ENCODE results near the gene NSUN7. TPM values are rescaled to one million over a fixed set of nuclear protein-coding genes. Genes with fewer than 3 reads are reported as not detected.

The NSUN7 gene
- total RNA-seq, 1 donor from 2014 or later = 5.0 TPM

DNA sequence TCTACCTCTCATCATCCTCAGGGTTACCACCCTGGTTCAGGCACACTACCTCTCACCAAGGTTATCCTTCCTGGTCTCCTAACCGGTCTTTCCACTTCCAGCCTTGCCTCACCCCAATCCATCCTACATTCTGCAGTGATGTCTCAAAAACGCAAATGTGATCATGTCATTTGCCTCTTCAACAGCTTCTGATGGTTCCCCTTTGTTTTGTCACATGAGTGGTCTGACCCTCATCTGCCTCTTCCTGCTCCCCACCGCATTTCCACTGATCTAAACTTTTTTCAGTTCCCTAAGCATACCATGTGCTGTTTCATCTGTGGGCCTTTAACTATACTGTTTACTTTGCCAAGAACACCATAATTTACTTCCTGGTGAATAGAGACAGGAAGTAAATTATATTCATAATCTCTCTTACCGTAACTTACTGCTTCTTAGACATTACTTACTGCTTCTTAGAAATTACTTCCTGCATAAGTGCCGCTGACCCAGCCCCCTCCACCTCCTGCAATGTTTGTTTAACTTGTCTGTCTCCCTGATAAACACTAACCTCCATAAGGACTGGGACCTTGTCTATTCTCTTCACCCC is 27.1 kb upstream of the NSUN7 start:
- TF ChIP-seq, protein P1, sequence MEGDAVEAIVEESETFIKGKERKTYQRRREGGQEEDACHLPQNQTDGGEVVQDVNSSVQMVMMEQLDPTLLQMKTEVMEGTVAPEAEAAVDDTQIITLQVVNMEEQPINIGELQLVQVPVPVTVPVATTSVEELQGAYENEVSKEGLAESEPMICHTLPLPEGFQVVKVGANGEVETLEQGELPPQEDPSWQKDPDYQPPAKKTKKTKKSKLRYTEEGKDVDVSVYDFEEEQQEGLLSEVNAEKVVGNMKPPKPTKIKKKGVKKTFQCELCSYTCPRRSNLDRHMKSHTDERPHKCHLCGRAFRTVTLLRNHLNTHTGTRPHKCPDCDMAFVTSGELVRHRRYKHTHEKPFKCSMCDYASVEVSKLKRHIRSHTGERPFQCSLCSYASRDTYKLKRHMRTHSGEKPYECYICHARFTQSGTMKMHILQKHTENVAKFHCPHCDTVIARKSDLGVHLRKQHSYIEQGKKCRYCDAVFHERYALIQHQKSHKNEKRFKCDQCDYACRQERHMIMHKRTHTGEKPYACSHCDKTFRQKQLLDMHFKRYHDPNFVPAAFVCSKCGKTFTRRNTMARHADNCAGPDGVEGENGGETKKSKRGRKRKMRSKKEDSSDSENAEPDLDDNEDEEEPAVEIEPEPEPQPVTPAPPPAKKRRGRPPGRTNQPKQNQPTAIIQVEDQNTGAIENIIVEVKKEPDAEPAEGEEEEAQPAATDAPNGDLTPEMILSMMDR (IDR thresholded peaks at IDR 0.05) = no peak
- Histone ChIP-seq H3K36me3 (no peaks in the 10 kb centered on the region), H3K27ac (peak overlapping the region in 1 of 2 donors; percentile 15), H3K27me3 (no peaks in the 10 kb centered on the region), H3K4me3 (no peak overlapping the region), H3K9me3 (no peaks in the 10 kb centered on the region), H3K4me1 (no peaks in the 10 kb centered on the region)
- no peak for DNase-seq (ENCODE audit: low spot score in 2 of 2)
- intact Hi-C loops (cut with DNase I) = no loop called here

DNA sequence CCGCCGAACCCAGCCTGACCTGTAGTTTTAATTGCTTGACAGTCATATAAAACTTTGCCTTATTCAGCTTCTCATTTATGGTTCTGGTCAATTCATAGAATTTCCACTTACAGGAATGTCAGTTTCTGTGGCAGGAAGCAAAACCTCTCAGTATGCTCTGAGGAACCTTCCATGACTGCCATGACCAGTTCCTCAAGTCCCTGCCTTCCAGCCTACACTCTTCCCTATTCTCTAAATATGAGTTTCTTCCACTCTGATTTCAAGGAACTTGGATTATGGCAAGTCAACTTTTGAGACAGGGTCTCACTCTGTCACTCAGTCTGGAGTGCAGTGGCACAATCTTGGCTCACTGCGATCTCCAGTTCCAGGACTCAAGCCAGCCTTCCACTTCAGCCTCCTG is 26.0 kb upstream of the NSUN7 start:
- H3K27ac ChIP-seq = no peak overlapping the region
- intact Hi-C loops (cut with DNase I) = no loop called here
- no peak overlapping the region for H3K4me3 ChIP-seq
- no peaks in the 10 kb centered on the region for H3K9me3 ChIP-seq
- no peaks in the 10 kb centered on the region for H3K27me3 ChIP-seq
- H3K36me3 ChIP-seq = no peaks in the 10 kb centered on the region
- no peak for DNase-seq (ENCODE audit: low spot score in 2 of 2)
- H3K4me1 ChIP-seq = no peaks in the 10 kb centered on the region
- TF ChIP-seq, protein P1 (IDR thresholded peaks at IDR 0.05) = no peak

DNA sequence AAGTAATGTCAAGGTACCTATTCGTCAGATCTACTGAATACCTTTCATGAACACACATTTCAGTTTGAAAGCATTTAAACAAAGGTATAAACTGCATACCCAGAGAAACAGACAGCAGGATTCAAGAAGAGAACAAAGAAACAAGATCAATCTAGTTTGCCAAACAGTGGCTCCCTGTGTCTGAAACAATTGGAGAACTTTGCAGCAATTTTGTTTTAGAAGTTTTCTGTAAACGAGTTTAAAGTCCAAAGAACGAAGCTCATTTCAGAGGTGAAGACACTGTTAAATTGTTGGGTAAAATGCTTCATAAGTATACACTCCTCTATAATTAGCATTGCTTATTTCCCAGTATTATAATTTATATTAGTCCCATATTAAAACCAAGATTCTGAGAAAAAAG is 21.4 kb upstream of the NSUN7 start:
- TF ChIP-seq, protein P1 (IDR thresholded peaks at IDR 0.05) = no peak

DNA sequence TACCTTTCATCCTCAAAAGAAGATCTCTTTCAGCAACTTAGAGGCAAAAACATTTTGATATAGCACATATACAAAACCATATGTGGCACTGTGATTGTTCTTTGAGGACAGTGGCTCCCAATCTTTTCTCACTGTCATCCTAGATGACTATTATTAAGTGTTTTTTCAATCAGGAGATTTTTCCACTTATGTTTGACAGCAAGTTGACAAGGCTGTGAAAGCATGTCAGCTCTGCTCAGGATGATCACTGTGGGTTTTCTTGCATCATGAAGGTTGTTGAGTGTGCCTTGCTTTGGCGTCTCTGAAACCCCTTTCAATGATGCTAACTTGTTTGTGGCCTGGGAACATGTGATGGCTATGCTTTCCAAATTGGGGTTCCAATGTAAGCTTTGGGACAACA is 20.2 kb upstream of the NSUN7 start:
- Histone ChIP-seq H3K36me3 (no peaks in the 10 kb centered on the region), H3K4me3 (no peak overlapping the region), H3K9me3 (no peaks in the 10 kb centered on the region), H3K27me3 (no peaks in the 10 kb centered on the region), H3K4me1 (no peaks in the 10 kb centered on the region), H3K27ac (no peak overlapping the region)
- TF ChIP-seq, protein P1 (IDR thresholded peaks at IDR 0.05) = no peak
- intact Hi-C loops (cut with DNase I) = no loop called here
- DNase-seq (ENCODE audit: low spot score in 2 of 2) = no peak

More for the DNA sequence above, 21.4 kb upstream of the NSUN7 start:
- intact Hi-C loops (cut with DNase I) = no loop called here
- DNase-seq (ENCODE audit: low spot score in 2 of 2) = no peak
- Histone ChIP-seq H3K27me3 (no peaks in the 10 kb centered on the region), H3K9me3 (no peaks in the 10 kb centered on the region), H3K4me1 (no peaks in the 10 kb centered on the region), H3K4me3 (no peak overlapping the region), H3K36me3 (no peaks in the 10 kb centered on the region), H3K27ac (no peak overlapping the region)

DNA sequence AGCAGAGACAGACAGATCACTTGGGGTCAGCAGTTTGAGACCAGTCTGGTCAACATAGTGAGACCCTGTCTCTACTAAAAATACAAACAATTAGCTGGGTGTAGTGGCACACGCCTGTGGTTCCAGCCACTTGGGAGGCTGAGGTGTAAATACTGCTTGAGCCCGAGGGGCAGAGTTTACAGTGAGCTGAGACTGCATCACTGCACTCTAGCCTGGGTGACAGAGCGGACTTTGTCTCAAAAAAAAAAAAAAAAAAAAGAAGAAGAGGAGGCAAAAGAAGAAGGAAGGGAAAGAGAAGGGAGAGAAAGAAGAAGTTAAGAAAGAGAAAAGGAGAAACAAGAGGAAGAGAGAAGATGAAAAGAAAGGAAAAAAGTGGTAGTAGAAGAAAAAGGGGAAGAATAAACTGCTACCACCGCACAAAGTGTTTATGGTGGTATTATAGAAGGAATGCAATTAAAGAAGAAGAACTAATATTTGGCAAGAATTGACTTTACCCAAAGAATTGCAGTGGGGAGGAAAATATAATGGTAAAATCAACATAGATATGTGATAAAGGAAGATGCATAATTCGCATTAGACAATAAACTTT is 19.6 kb upstream of the NSUN7 start:
- no peaks in the 10 kb centered on the region for H3K27me3 ChIP-seq
- TF ChIP-seq, protein P1 (IDR thresholded peaks at IDR 0.05) = no peak
- no peaks in the 10 kb centered on the region for H3K36me3 ChIP-seq
- H3K4me1 ChIP-seq = no peaks in the 10 kb centered on the region
- H3K27ac ChIP-seq = no peak overlapping the region
- DNase-seq (ENCODE audit: low spot score in 2 of 2) = no peak
- no peak overlapping the region for H3K4me3 ChIP-seq
- H3K9me3 ChIP-seq = no peaks in the 10 kb centered on the region
- intact Hi-C loops (cut with DNase I) = loop anchor here (10.0 kb wide), 1 partner anchor 485 kb away; the partner anchor contains the start of gene APBB2

Data from ascending aorta (tissue), 2 donors.